TTC549 (cell line): ENCODE data around the gene BTBD19.

ENCODE experiments used
- FAIRE-seq: peaks from 2 replicates; lab custom pipeline; 2012; peaks lifted over from hg19 to GRCh38; lab: Jason Lieb, UNC

The BTBD19 gene

GRCh38 chr1:44860891-44861425, 52.6 kb downstream of the BTBD19 start:
- FAIRE-seq, result no peak

DNA sequence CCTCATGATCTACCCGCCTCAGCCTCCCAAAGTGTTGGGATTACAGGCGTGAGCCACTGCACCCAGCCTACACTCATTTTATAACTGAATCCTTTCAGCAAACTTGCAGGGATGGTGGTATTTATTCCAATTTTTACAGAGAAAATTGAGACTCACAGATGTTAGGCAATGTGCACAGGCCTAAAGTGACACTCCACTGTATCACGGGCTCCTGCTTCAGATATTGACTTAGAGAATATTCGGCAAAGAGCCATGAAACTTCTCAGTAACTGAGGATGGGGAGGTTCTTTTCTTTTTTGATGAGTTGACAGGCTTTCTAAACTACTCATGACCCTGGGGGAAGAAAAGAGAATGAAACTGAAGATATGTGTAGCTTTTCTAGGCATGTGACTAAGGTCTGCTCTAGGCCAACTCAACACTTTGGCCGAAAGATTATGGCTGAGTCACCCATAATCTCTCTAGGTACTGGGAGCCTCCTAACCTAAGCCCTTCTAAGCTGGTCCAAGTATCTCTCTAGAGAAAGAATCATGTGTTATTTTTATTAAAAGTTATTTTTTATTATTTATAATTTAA, 54.6 kb downstream of the BTBD19 start:
- no peak for FAIRE-seq
